ENCODE data around the gene ZSWIM4.
A peak's percentile ranks its signal among the peaks of the same experiment; 100 is the strongest.

Gene ZSWIM4

DNA sequence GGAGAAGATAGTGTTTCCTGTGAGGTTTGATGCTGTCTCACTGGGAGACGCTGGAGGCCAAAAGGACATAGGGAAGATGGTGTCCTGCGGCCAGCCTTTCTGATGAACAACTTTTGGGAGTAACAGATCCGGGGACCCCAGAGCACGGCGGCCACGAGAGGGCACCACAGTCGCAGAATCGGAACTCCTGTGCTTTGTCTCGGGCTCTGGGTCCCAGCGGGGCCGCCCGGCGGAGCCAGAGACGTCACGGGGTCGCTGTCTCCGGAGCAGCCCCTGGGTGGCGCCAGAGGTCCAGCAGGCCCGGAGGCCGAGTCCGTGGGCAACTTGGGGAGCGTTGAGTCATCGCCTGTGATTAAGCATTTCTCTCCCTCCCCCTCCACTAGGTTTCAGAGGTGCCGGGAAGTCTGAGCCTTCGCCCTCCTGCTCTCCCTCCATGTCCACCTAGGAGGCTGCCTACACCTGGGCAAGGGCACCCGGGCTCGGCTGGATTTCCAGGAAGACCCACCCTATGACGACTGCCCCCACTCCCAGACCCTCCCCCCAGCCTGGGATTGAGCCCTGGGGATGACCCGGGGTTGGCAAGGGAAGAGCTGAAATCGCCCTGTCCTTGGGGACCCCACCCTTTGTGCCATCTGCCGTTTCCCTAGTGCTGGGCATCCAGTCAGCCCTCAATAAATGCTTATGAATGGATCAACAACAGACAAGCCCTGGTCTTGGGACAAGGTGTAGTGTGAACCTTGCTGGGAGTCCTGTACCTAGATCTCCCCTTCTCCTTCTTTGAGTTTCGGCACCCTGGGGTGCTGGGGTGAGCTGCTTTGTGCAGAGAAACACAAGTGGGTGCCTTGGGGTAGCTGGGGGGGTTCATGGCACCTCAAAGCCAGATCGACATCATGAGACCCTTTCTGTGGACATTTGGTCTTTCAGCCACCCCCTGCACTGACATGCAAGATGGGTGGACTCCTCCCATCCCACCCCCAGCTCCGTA is 85.1 kb downstream of the ZSWIM4 start:
- peak; percentile 98 for DNase-seq

DNA sequence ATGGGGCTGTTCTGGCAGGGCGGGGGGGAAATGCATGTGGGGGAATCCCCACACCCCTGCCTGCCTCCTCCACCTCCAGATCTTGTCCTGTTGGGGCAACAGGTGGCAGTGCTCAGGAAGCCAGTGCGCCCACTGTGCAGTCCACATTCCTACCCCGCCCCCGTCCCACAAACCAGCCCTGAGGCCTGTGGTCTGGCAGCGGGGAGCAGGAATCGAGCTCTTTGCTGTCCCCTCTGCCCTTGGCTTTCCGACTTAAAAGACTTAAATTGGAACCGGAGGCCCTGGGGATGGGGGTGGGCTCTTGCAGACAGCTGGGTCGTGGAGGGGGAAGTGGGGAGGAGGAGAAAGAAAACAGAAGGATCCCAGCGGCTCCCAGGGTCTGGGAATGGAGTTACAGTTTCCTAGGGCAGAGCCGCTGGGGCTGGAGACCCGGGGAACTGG is 86.0 kb downstream of the ZSWIM4 start:
- peak; percentile 96 for DNase-seq
